CD4-positive, alpha-beta T cell treated with Interleukin-10 for 1 hour (primary cell): ENCODE data around the gene ASIC5.

Experiments
- DNase-seq: peaks from one replicate; pipeline ENCODE4 v3.0.0-alpha.2; 2020

Gene ASIC5

GRCh38 chr4:155878611-155879010 is 12.5 kb upstream of the ASIC5 start:
- DNase-seq: no peak

GRCh38 chr4:155877971-155878370 is 11.9 kb upstream of the ASIC5 start:
- no peak for DNase-seq

- DNase-seq: no peak
Observed at GRCh38 chr4:155875878-155876277, 9.8 kb upstream of the ASIC5 start.

- no peak for DNase-seq
Observed at GRCh38 chr4:155855897-155856296, 10.2 kb downstream of the ASIC5 start.

GRCh38 chr4:155854582-155855226 is 11.4 kb downstream of the ASIC5 start:
- DNase-seq: no peak

GRCh38 chr4:155853189-155853588 is 12.9 kb downstream of the ASIC5 start:
- no peak for DNase-seq

- DNase-seq: no peak
Observed at GRCh38 chr4:155849042-155849441, 17.0 kb downstream of the ASIC5 start.

GRCh38 chr4:155846929-155847328 is 19.1 kb downstream of the ASIC5 start:
- DNase-seq: no peak

GRCh38 chr4:155842080-155842479 is 24.0 kb downstream of the ASIC5 start:
- DNase-seq: no peak

GRCh38 chr4:155837203-155837796 is 28.8 kb downstream of the ASIC5 start:
- DNase-seq: no peak

- no peak for DNase-seq
Observed at GRCh38 chr4:155832664-155833063, 33.4 kb downstream of the ASIC5 start.

GRCh38 chr4:155828628-155829027 is 37.4 kb downstream of the ASIC5 start:
- DNase-seq: no peak

GRCh38 chr4:155822572-155822971 is 43.5 kb downstream of the ASIC5 start:
- no peak for DNase-seq

GRCh38 chr4:155820887-155821518 is 45.1 kb downstream of the ASIC5 start:
- no peak for DNase-seq

- no peak for DNase-seq
Observed at GRCh38 chr4:155819066-155819465, 47.0 kb downstream of the ASIC5 start.

- DNase-seq: no peak
Observed at GRCh38 chr4:155818639-155819038, 47.4 kb downstream of the ASIC5 start.

GRCh38 chr4:155811083-155811482 is 55.0 kb downstream of the ASIC5 start:
- no peak for DNase-seq

GRCh38 chr4:155809835-155810234 is 56.2 kb downstream of the ASIC5 start:
- DNase-seq: peak; percentile 52

- no peak for DNase-seq
Observed at GRCh38 chr4:155807021-155807420, 59.1 kb downstream of the ASIC5 start.

- no peak for DNase-seq
Observed at GRCh38 chr4:155805016-155805415, 61.1 kb downstream of the ASIC5 start.

- no peak for DNase-seq
Observed at GRCh38 chr4:155802190-155802959, 63.7 kb downstream of the ASIC5 start.

GRCh38 chr4:155800685-155801343 is 65.3 kb downstream of the ASIC5 start:
- DNase-seq: no peak

- no peak for DNase-seq
Observed at GRCh38 chr4:155799794-155800123, 66.3 kb downstream of the ASIC5 start.
